Amniotic stem cell (primary cell): ENCODE results near the gene PSMA7.

Source experiments
- DNase-seq: peaks from one replicate; lab custom pipeline; 2025; lab: John Stamatoyannopoulos, UW

PSMA7 gene

GRCh38 chr20:62087227-62087626 lies 56.0 kb downstream of the PSMA7 start:
- no peak for DNase-seq
